ENCODE data around the gene ROPN1. TPM values are rescaled to one million over a fixed set of nuclear protein-coding genes. Genes with fewer than 3 reads are reported as not detected.
"Not testable (repeated sequence)": the region's sequence is repeated elsewhere in the genome, so short reads cannot be mapped to it uniquely, and the experiment has no call there.

Gene ROPN1
- total and polyA plus RNA-seq, 2 experiments from 2014 or later: 0.11 TPM; not detected in 1

- not testable (repeated sequence) for ATAC-seq; H3K27ac Mint-ChIP-seq; H3K79me2 ChIP-seq (replicated peaks; ENCODE audit: insufficient read depth); H3K9me2 ChIP-seq (ENCODE audit: insufficient read depth); H3K27ac ChIP-seq (ENCODE audit: low read depth); H3K4me2 ChIP-seq; H3K27me3 ChIP-seq (ENCODE audit: insufficient read depth); H3K36me3 ChIP-seq (ENCODE audit: insufficient read depth); H3K4me3 ChIP-seq; H3F3A ChIP-seq (replicated peaks; ENCODE audit: low read depth); H3K27me3 Mint-ChIP-seq (ENCODE audit: insufficient read depth, low read depth, poor library complexity); H3K4me3 Mint-ChIP-seq; H3K4me1 Mint-ChIP-seq; H4K20me1 ChIP-seq (replicated peaks; ENCODE audit: insufficient read depth); H3K9me3 Mint-ChIP-seq; H3K36me3 Mint-ChIP-seq (ENCODE audit: low read depth); DNase-seq (ENCODE audit: low spot score); H3K4me1 ChIP-seq (ENCODE audit: insufficient read depth); H2AFZ ChIP-seq
These were observed 16.9 kb downstream of the ROPN1 start for GRCh38 chr3:123975030-123975429.

GRCh38 chr3:123971406-123971805 lies 20.5 kb downstream of the ROPN1 start:
- no peaks in the 10 kb centered on the region for H3K9me2 ChIP-seq (ENCODE audit: insufficient read depth)
- no peaks in the 10 kb centered on the region for H3K27me3 ChIP-seq (ENCODE audit: insufficient read depth)
- H3K4me1 Mint-ChIP-seq: peaks cover 7% of the 10 kb centered on the region; the same call in 2 of the 3 replicates
- H3K9me3 Mint-ChIP-seq: no peaks in the 10 kb centered on the region
- no peak overlapping the region for H3K4me3 ChIP-seq
- no peak overlapping the region for H3K4me3 Mint-ChIP-seq
- ATAC-seq (no peak), DNase-seq (ENCODE audit: low spot score) (no peak)
- no peaks in the 10 kb centered on the region for H3K79me2 ChIP-seq (replicated peaks; ENCODE audit: insufficient read depth)
- no peaks in the 10 kb centered on the region for H3K36me3 ChIP-seq (ENCODE audit: insufficient read depth)
- H3K27me3 Mint-ChIP-seq (ENCODE audit: insufficient read depth, low read depth, poor library complexity): peaks cover 8% of the 10 kb centered on the region
- TF ChIP-seq REST (IDR thresholded peaks at IDR 0.05; ENCODE audit: unreplicated experiment): no peak
- no peak for TF ChIP-seq CREB1 (CRISPR knock-in tag; IDR thresholded peaks at IDR 0.05; ENCODE audit: low read depth)
- no peak for TF ChIP-seq CTCF (conservative IDR thresholded peaks at IDR 0.05; ENCODE audit: low read depth in 2 of 2)
- TF ChIP-seq JUNB (IDR thresholded peaks at IDR 0.05; ENCODE audit: unreplicated experiment): no peak
- H4K20me1 ChIP-seq (replicated peaks; ENCODE audit: insufficient read depth): no peaks in the 10 kb centered on the region
- no peak overlapping the region for H3K4me2 ChIP-seq
- H3F3A ChIP-seq (replicated peaks; ENCODE audit: low read depth): no peaks in the 10 kb centered on the region
- H3K36me3 Mint-ChIP-seq (ENCODE audit: low read depth): no peaks in the 10 kb centered on the region
- no peak overlapping the region for H3K27ac ChIP-seq (ENCODE audit: low read depth)
- H2AFZ ChIP-seq: no peak overlapping the region
- no peak overlapping the region for H3K27ac Mint-ChIP-seq
- no peaks in the 10 kb centered on the region for H3K4me1 ChIP-seq (ENCODE audit: insufficient read depth)

- DNase-seq (ENCODE audit: low spot score); H3K4me1 ChIP-seq (ENCODE audit: insufficient read depth); H3K36me3 Mint-ChIP-seq (ENCODE audit: low read depth); H3K4me3 Mint-ChIP-seq; H3K4me2 ChIP-seq; H3K27me3 ChIP-seq (ENCODE audit: insufficient read depth); H3K27ac ChIP-seq (ENCODE audit: low read depth); H3K9me2 ChIP-seq (ENCODE audit: insufficient read depth); H3K36me3 ChIP-seq (ENCODE audit: insufficient read depth); H3F3A ChIP-seq (replicated peaks; ENCODE audit: low read depth); H3K27me3 Mint-ChIP-seq (ENCODE audit: insufficient read depth, low read depth, poor library complexity); H3K9me3 Mint-ChIP-seq; H3K4me1 Mint-ChIP-seq; H2AFZ ChIP-seq; H3K4me3 ChIP-seq; H3K27ac Mint-ChIP-seq; H3K79me2 ChIP-seq (replicated peaks; ENCODE audit: insufficient read depth); H4K20me1 ChIP-seq (replicated peaks; ENCODE audit: insufficient read depth): not testable (repeated sequence)
- peak; percentile 74 for ATAC-seq
These were observed 24.7 kb downstream of the ROPN1 start for GRCh38 chr3:123967260-123967659.

- H3K27ac ChIP-seq (ENCODE audit: low read depth); H3K79me2 ChIP-seq (replicated peaks; ENCODE audit: insufficient read depth); H3K9me2 ChIP-seq (ENCODE audit: insufficient read depth); H3K36me3 Mint-ChIP-seq (ENCODE audit: low read depth); H3F3A ChIP-seq (replicated peaks; ENCODE audit: low read depth); H3K4me2 ChIP-seq; H3K4me3 Mint-ChIP-seq; H3K4me1 Mint-ChIP-seq; DNase-seq (ENCODE audit: low spot score); H4K20me1 ChIP-seq (replicated peaks; ENCODE audit: insufficient read depth); H3K4me3 ChIP-seq; H3K27me3 Mint-ChIP-seq (ENCODE audit: insufficient read depth, low read depth, poor library complexity); H3K9me3 Mint-ChIP-seq; H2AFZ ChIP-seq; H3K27me3 ChIP-seq (ENCODE audit: insufficient read depth); H3K4me1 ChIP-seq (ENCODE audit: insufficient read depth); H3K27ac Mint-ChIP-seq; H3K36me3 ChIP-seq (ENCODE audit: insufficient read depth): not testable (repeated sequence)
- peak; percentile 90 for ATAC-seq
These were observed 25.1 kb downstream of the ROPN1 start for GRCh38 chr3:123966799-123967198.

GRCh38 chr3:123964793-123965192 lies 27.1 kb downstream of the ROPN1 start:
- H3K27ac ChIP-seq (ENCODE audit: low read depth); H3K36me3 Mint-ChIP-seq (ENCODE audit: low read depth); H3K27me3 Mint-ChIP-seq (ENCODE audit: insufficient read depth, low read depth, poor library complexity); H3K36me3 ChIP-seq (ENCODE audit: insufficient read depth); H3K4me3 Mint-ChIP-seq; H3K79me2 ChIP-seq (replicated peaks; ENCODE audit: insufficient read depth); H3K9me2 ChIP-seq (ENCODE audit: insufficient read depth); H2AFZ ChIP-seq; ATAC-seq; DNase-seq (ENCODE audit: low spot score); H4K20me1 ChIP-seq (replicated peaks; ENCODE audit: insufficient read depth); H3K4me1 ChIP-seq (ENCODE audit: insufficient read depth); H3K27ac Mint-ChIP-seq; H3K9me3 Mint-ChIP-seq; H3K4me3 ChIP-seq; H3K27me3 ChIP-seq (ENCODE audit: insufficient read depth); H3F3A ChIP-seq (replicated peaks; ENCODE audit: low read depth); H3K4me2 ChIP-seq: not testable (repeated sequence)
- H3K4me1 Mint-ChIP-seq: peaks cover 10% of the 10 kb centered on the region; the same call in 2 of the 3 replicates

Data from GM23338 (cell line).